Measurements from ENCODE around the gene SDSL.

SDSL gene

DNA sequence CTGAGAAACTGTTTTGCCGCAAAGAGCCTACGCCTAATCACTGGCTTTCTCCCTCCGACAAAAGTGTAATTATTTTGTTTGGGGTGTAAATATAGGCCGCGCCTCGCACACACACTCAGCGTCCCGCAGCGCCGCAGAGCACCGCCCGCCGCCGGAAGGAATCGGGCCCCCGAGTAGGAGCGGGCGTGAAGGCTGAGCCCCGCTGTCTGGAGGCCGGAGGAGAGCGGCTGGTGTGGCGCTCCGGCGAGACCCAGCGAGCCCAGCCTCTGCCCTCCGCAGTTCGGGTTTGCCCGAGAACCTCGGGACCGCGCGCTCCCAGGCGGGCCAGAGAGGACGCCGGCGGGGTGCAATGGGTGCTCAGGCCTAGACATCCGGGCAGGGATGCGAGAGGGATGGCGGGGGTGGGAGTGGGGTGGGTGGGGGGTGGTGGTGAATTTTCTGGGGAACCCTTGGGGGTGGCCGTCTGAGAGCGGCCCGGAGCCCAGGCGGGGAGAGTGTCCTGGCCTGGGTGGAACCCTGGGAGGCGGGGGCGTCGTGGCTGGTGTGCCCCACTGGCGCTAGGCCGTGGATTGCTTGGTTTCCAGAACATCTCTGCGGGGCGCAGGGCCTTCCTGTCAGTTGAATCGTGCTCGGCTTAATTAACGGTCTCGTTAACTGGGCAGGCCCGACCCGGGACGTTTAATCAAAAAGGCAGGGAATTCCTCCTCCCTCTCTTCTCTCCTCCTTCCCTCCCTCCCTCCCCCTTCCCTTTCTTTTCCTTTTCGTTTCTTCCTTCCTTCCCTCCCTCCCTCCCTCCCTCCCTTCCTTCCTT, 54.2 kb downstream of the SDSL start:
- no peak for TF ChIP-seq ZNF274 (IDR thresholded peaks at IDR 0.05; ENCODE audit: low read depth, low read length)
- H3K4me3 ChIP-seq (ENCODE audit: low read length): no peak overlapping the region

DNA sequence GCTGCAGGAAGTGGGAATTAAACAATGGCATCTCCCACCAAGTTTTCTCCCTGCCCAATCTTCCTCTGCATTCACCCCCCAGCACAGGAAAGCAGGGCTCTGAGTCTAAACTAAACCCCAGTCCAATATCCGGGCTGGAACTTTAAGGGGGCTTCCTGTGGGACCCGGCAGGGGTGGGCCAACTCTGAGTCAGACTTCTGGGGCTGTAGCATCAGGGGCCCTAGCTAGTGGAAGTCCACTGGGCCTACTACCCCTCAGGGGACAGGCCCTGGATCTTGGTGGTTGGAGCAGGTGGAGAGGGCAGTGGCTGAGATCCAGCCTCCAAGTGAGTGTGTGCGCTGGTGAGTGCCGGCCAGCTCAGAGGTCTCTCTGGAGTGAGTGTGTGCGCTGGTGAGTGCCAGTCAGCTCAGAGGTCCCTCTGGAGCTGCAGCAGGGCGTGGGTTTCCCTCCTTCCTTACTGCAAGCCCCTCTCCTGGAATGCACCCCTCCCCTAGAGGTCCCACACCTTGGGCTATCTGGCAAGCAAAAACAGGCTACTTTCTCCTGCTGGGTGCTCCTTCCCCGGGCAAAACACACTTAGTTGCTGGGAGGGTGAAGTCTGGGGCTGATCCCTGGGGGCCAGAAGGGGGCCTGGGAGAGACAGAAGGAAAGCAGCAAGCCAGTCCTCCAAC, 55.1 kb downstream of the SDSL start:
- TF ChIP-seq ZNF274 (IDR thresholded peaks at IDR 0.05; ENCODE audit: low read depth, low read length): no peak
- H3K4me3 ChIP-seq (ENCODE audit: low read length): no peak overlapping the region

DNA sequence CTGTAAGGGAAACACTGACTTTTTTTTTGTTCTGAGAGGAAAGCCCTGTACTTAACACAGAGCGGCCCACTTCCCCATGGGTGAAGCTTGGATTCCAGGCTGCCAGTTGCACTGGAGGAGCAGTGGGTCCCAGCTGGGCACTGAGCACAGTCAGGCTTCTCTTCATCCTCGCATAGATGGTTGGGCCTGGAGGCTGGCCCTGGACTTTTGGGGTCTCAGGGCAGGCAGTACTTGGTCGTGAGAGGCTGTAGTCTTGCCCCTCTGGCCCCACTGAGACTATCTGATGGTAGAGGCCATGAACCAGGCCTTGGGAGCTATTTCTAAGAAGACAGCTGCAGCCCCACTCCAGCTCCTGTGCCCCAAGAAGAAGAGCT, 55.6 kb downstream of the SDSL start:
- H3K4me3 ChIP-seq (ENCODE audit: low read length): no peak overlapping the region
- no peak for TF ChIP-seq ZNF274 (IDR thresholded peaks at IDR 0.05; ENCODE audit: low read depth, low read length)

DNA sequence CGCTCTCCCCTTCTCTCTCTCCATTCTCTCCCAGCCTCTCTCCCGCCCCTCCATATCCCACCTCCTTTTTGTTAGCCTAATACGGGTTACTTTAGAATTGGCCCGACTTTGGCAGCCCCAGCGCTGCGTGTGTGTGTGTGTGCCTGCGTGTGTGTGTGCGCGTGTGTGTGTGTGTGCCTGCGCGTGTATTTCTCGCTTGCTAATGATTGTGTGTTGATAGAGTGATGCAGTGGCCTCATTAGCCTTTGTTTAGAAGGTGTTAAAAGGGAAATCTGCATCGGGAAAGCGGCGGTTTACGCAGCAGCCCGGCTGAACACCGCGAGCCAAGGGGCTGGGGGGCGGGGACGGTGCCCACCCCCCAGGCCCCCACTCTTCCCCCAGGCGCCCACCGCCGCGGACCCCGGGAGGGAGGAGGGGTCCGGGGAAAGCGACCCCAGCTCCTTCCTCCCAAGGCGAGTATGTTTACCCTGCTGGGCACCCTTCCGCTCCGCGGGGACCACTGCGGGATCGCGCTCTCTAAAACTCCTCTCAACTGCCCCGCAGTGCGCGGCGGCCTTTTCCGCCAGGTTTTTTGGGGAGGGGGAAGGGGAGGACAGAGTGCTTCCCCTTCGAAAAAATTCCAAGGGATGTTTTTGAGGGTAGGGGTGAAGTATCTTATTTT, 56.3 kb downstream of the SDSL start:
- no peak overlapping the region for H3K4me3 ChIP-seq (ENCODE audit: low read length)
- TF ChIP-seq ZNF274 (IDR thresholded peaks at IDR 0.05; ENCODE audit: low read depth, low read length): no peak

DNA sequence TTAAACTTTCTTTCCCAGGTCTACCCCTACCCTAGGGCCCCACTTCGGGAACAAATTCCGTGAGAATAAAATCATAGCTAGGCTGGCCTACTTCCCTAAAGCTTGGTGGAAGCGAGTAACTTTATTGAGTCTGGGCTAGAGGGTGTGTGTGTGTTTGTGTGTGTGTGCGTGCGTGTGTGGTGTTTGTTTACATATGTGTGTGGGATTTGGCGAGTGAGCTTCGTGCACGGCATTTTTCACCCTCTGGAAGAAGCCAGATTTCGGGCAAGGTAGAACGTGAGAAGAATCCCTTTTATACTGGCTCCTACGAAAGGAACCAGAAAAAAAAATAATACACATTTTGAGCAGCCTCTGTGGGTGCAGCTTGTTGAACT, 57.0 kb downstream of the SDSL start:
- no peak for TF ChIP-seq ZNF274 (IDR thresholded peaks at IDR 0.05; ENCODE audit: low read depth, low read length)
- no peak overlapping the region for H3K4me3 ChIP-seq (ENCODE audit: low read length)

DNA sequence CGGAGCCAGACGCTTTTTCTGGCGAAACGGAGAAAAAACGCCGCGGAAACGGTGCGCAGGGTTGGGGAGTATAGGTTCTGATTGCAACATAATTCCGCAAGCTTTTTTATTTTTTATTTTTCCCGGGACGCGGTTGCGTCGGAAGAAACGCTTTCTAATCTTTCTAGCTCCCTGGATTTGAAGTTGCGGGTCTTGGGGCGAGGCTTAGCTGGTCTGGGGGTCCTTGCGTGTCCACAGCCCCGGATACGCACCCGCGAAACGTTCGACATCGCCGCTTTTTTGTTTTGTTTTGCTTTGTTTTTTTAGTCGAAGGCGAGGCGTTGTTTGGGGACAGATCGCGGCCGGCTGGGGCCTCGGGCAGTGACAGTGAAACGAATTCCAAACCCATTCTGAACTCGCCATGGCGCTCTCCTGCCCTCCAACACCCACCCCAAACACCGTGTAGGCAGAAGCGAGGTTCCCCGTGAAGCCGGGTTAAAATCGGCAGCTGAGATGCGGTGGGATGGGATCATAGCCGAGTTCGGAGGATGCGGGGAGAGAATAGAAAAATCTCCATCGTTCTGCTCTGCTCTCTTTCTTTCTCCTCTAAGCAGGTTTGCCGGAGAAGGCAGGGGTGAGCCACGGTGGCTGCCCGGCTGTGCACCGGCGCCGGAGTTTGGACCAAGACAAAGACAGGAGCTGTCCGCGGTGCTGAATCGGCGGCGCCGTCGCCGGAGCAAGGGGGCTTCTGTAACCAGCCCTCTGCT, 57.6 kb downstream of the SDSL start:
- H3K4me3 ChIP-seq (ENCODE audit: low read length): no peak overlapping the region
- TF ChIP-seq ZNF274 (IDR thresholded peaks at IDR 0.05; ENCODE audit: low read depth, low read length): no peak

DNA sequence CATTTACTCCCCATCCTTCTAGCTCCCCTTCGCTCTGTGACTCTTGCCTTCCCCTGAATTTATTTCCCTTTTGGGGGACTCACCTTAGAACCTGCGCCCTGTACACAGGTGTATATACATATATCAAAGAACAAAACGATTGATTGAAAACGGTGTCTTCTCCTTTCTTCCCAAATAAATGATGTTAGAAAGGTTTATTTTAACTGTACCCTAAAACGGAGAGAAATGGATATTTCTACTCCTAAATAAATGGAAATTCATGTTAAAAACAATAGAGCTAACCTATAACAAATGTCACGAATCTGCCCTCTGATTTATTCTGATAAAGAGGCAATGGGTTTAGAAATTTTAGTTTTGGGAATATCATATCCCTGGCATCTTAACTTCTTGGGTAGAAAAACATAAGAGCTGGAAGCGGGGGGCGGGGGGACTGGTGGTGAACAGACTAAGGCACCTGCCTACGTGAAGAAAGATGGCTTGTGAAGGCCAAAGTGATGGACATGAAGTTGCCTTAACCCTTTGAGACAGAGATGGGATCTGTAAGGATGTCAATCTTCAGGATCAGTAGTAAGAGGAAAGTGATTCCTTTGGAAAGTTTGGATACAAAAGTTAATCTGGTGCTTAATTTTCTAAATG, 58.3 kb downstream of the SDSL start:
- no peak overlapping the region for H3K4me3 ChIP-seq (ENCODE audit: low read length)
- no peak for TF ChIP-seq ZNF274 (IDR thresholded peaks at IDR 0.05; ENCODE audit: low read depth, low read length)

DNA sequence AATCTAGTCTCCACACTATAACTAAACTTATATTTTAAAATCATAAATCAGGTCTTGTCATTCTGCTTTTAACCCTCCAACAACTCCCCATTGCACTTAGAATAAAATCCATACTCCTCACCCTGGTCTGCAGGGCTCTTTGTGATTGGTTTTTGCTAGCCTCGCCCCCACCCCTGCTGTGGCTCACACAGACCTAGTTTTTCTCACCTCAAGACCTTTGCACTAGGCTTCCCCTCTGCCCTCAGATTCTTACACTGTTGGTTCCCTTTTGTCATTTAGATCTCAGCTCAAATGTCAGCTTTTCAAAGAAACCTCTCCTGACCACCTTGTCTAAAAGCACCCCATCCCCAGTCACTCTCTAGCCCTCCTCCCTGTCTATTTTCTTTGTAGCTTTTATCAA, 60.2 kb downstream of the SDSL start:
- TF ChIP-seq ZNF274 (IDR thresholded peaks at IDR 0.05; ENCODE audit: low read depth, low read length): no peak
- no peak overlapping the region for H3K4me3 ChIP-seq (ENCODE audit: low read length)

DNA sequence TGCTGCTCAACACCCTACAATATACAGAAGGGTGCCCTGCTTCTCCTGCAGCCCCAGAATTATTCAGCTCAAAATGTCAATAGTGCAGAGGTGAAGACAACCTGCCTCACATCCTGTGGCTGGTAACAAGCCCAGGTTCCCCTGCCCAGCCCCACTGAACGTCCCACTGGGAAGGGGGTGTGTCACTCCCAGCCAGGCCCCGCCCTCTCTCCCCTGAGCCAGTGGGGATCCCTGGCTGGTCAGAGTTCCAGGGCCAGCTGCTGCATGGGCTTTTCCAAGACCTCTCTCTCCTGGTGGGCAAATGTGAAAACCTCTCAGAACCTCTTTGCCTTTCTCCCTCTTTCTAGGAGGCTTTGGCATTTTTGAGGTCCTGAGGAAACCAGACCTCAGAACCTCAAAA, 63.1 kb downstream of the SDSL start:
- no peak for TF ChIP-seq ZNF274 (IDR thresholded peaks at IDR 0.05; ENCODE audit: low read depth, low read length)
- H3K4me3 ChIP-seq (ENCODE audit: low read length): no peak overlapping the region

DNA sequence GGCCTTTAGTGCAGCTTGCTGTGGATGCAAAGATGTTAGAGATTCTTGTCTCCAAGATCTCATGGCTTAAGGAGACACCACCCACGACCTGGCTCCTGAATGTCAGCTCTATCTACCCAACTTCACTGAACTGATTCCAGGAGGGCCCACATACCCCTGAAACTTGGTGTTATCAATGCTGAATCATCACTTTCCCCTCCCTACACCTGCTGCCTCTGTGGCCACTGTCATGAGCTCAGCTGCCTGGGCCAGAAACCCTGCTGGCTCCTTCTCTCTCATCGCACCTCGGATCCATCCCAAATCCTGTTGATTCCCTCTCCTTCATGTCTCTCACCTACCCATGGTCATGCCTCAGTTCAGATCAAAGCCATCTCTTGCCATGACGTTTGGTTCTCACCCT, 64.5 kb downstream of the SDSL start:
- H3K4me3 ChIP-seq (ENCODE audit: low read length): no peak overlapping the region
- TF ChIP-seq ZNF274 (IDR thresholded peaks at IDR 0.05; ENCODE audit: low read depth, low read length): no peak
